ENCODE measurements around the gene GDA. TPM values are rescaled to one million over a fixed set of nuclear protein-coding genes. Genes with fewer than 3 reads are reported as not detected.

GDA gene
- total RNA-seq, 2 donors from 2014 or later, result 1.9 TPM; not detected in 1

DNA sequence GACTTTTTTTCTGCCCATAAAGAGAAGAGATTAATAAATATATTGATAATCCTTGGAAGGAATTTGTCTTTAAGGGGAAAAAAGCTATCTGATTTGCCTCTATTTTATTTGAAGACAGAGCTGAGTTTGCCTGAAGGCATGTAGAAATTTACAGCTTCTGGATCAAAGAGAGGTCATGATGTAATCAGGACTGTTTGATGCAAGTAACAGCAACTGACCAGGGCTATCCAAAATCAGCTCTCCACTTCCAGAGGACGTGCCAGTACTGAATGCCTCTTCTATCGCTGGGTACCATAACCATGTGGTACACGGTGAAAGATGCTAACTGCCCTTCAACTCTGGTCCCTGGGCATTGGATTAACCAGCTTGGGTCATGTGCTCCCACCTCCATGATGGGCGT lies 125.2 kb downstream of the GDA start:
- intact Hi-C loops (cut with DNase I), result loop anchor here (10.0 kb wide), 2 partner anchors 470 to 810 kb away; no protein-coding TSS in a partner anchor
- Histone ChIP-seq H3K27ac (no peak overlapping the region), H3K36me3 (no peaks in the 10 kb centered on the region), H3K4me3 (no peak overlapping the region), H3K9me3 (no peaks in the 10 kb centered on the region), H3K4me1 (replicated peaks) (no peaks in the 10 kb centered on the region), H3K27me3 (replicated peaks; ENCODE audit: insufficient read depth) (no peaks in the 10 kb centered on the region)
- WGBS, result 64% methylated on average over 4 of the region's 4 CpGs
- TF ChIP-seq, protein P1, sequence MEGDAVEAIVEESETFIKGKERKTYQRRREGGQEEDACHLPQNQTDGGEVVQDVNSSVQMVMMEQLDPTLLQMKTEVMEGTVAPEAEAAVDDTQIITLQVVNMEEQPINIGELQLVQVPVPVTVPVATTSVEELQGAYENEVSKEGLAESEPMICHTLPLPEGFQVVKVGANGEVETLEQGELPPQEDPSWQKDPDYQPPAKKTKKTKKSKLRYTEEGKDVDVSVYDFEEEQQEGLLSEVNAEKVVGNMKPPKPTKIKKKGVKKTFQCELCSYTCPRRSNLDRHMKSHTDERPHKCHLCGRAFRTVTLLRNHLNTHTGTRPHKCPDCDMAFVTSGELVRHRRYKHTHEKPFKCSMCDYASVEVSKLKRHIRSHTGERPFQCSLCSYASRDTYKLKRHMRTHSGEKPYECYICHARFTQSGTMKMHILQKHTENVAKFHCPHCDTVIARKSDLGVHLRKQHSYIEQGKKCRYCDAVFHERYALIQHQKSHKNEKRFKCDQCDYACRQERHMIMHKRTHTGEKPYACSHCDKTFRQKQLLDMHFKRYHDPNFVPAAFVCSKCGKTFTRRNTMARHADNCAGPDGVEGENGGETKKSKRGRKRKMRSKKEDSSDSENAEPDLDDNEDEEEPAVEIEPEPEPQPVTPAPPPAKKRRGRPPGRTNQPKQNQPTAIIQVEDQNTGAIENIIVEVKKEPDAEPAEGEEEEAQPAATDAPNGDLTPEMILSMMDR (IDR thresholded peaks at IDR 0.05), result no peak
- TF ChIP-seq POLR2A (IDR thresholded peaks at IDR 0.05), result no peak
- TF ChIP-seq POLR2AphosphoS5 (IDR thresholded peaks at IDR 0.05), result no peak
- no peak for DNase-seq (ENCODE audit: low spot score)

DNA sequence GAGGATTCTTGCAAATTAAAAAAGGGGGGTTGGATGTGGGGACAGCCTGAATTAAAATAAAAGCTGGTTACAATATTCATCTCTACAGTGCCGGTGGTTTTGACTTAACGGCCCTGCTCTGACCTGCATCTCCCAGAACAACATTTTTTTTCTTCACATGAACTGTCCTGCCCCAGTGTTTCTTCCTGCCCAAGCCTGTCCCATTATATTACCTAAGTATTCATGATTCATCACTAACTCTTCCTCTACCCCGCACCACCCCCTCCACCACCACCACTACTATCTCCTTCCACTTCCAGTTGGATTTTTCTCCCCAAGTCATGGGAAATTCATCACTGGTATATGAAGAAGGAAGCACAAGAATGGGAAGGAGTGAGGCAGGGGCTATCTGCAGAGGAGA lies 125.7 kb downstream of the GDA start:
- intact Hi-C loops (cut with DNase I), result loop anchor here (10.0 kb wide), 2 partner anchors 470 to 810 kb away; no protein-coding TSS in a partner anchor
- DNase-seq (ENCODE audit: low spot score), result no peak
- no peaks in the 10 kb centered on the region for H3K36me3 ChIP-seq
- TF ChIP-seq POLR2A (IDR thresholded peaks at IDR 0.05), result no peak
- TF ChIP-seq, protein P1 (IDR thresholded peaks at IDR 0.05), result no peak
- TF ChIP-seq POLR2AphosphoS5 (IDR thresholded peaks at IDR 0.05), result no peak
- 53% methylated on average over 3 of the region's 3 CpGs for WGBS
- no peaks in the 10 kb centered on the region for H3K27me3 ChIP-seq (replicated peaks; ENCODE audit: insufficient read depth)
- no peak overlapping the region for H3K27ac ChIP-seq
- H3K9me3 ChIP-seq, result no peaks in the 10 kb centered on the region
- no peak overlapping the region for H3K4me3 ChIP-seq
- no peaks in the 10 kb centered on the region for H3K4me1 ChIP-seq (replicated peaks)

DNA sequence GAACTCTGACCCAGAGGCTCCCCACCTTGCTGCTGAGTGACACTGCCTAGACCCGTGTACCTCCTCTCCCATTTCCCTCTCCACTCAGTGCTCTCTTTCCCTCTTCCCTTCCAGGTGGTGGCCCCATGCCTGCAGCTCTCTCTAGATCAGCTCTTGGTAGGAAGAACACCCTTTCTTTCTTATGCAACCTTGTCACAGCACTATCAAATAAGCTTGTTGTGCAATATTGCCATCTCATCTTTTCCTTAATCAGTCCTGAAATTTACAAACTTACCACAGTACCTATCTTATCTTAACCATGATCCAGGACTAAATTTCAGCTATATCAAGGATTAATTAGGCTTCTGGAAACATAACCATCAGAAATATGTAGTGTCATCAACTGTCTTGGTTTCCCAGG lies 127.2 kb downstream of the GDA start:
- Histone ChIP-seq H3K36me3 (no peaks in the 10 kb centered on the region), H3K4me1 (replicated peaks) (no peaks in the 10 kb centered on the region), H3K4me3 (no peak overlapping the region), H3K27me3 (replicated peaks; ENCODE audit: insufficient read depth) (no peaks in the 10 kb centered on the region), H3K27ac (no peak overlapping the region), H3K9me3 (no peaks in the 10 kb centered on the region)
- no peak for DNase-seq (ENCODE audit: low spot score)
- TF ChIP-seq POLR2A (IDR thresholded peaks at IDR 0.05) (no peak), POLR2AphosphoS5 (IDR thresholded peaks at IDR 0.05) (no peak)
- TF ChIP-seq, protein P1 (IDR thresholded peaks at IDR 0.05), result no peak
- intact Hi-C loops (cut with DNase I), result loop anchor here (10.0 kb wide), 2 partner anchors 472 to 808 kb away; no protein-coding TSS in a partner anchor
- WGBS, result 91% methylated on average over 1 of the region's 1 CpG

DNA sequence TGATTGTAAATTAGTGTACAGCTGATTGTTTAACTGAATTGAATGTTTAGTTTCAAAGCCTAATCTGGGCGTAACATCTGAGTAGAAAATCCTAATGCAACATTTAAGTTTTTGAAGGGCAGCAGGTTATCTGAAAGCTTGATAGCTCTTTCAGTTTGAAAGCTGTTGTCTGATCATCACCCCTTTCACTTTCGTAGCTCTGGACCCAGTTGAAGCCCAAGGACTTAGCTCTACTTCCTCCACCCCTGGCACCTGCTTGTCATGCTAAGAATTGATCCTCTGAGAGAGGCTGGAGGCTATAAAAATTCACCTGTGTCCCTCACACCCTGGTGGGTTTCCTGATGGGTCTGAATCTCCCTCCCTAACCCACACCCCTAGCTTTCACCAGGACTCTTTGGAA lies 129.7 kb downstream of the GDA start:
- Histone ChIP-seq H3K4me1 (replicated peaks) (no peaks in the 10 kb centered on the region), H3K27me3 (replicated peaks; ENCODE audit: insufficient read depth) (no peaks in the 10 kb centered on the region), H3K27ac (no peak overlapping the region), H3K9me3 (no peaks in the 10 kb centered on the region), H3K36me3 (no peaks in the 10 kb centered on the region), H3K4me3 (no peak overlapping the region)
- intact Hi-C loops (cut with DNase I), result loop anchor here (10.0 kb wide), 2 partner anchors 474 to 806 kb away; no protein-coding TSS in a partner anchor
- no peak for DNase-seq (ENCODE audit: low spot score)
- TF ChIP-seq POLR2AphosphoS5 (IDR thresholded peaks at IDR 0.05) (no peak), POLR2A (IDR thresholded peaks at IDR 0.05) (no peak)
- TF ChIP-seq, protein P1 (IDR thresholded peaks at IDR 0.05), result no peak
- WGBS, result 92% methylated on average over 2 of the region's 2 CpGs

DNA sequence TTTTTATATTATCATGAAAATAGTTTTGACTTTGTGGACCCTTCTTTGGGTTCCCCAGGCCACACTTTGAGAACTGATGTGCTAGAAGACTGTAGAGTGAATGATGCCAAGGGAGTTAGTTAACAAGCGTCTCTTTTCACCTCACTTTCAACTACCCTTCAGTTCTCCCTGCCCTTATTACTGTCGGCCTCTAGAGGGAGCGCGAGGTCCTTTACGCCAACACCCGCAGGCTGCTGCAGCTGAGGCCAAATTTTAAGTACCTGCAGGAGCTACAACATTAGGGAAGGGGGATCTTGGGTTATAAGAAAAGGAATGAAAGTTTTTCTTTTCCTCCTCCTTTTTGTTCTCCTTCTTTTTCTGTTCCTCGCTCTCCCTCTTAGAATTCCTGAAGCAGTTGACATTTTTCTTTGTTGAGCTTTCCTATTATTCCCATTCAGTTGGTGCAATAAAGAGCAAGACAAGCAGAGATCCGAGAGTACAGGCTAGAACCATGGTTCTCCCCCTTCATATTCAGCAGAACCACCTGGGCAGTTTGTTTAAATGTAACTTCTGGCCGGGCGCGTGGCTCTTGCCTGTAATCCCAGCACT lies 131.8 kb downstream of the GDA start:
- H3K4me1 ChIP-seq (replicated peaks), result no peaks in the 10 kb centered on the region
- no peak overlapping the region for H3K4me3 ChIP-seq
- intact Hi-C loops (cut with DNase I), result loop anchor here (5.0 kb wide), 2 partner anchors 471 to 541 kb away; no protein-coding TSS in a partner anchor
- no peaks in the 10 kb centered on the region for H3K9me3 ChIP-seq
- TF ChIP-seq, protein P1 (IDR thresholded peaks at IDR 0.05), result peak; percentile 52 to 91 (median 84)
- TF ChIP-seq POLR2AphosphoS5 (IDR thresholded peaks at IDR 0.05) (peak; percentile 15), POLR2A (IDR thresholded peaks at IDR 0.05) (no peak)
- DNase-seq (ENCODE audit: low spot score), result peak; percentile 74
- no peaks in the 10 kb centered on the region for H3K36me3 ChIP-seq
- no peak overlapping the region for H3K27ac ChIP-seq
- WGBS, result 30% methylated on average over 11 of the region's 11 CpGs
- H3K27me3 ChIP-seq (replicated peaks; ENCODE audit: insufficient read depth), result no peaks in the 10 kb centered on the region
